Measurements from ENCODE around the gene C1orf87.
"Not testable (repeated sequence)": the region's sequence is repeated elsewhere in the genome, so short reads cannot be mapped to it uniquely, and the experiment has no call there.

C1orf87 gene

GRCh38 chr1:59971464-59971911 lies 102.1 kb downstream of the C1orf87 start:
- Histone ChIP-seq H3K36me3 (ENCODE audit: insufficient read depth, low read length) (no peaks in the 10 kb centered on the region), H3K9me3 (ENCODE audit: insufficient read depth, low read length, severe bottlenecking) (no peaks in the 10 kb centered on the region), H2AFZ (ENCODE audit: low read depth, low read length) (no peak overlapping the region), H3K9ac (ENCODE audit: low read depth, low read length) (no peak overlapping the region), H3K27ac (ENCODE audit: low read length) (no peak overlapping the region), H3K4me3 (ENCODE audit: low read depth in 1 of 2, low read length in 2 of 2) (no peak overlapping the region), H3K4me2 (ENCODE audit: insufficient read depth, low read length) (no peak overlapping the region), H3K79me2 (ENCODE audit: insufficient read depth, low read length) (no peaks in the 10 kb centered on the region), H4K20me1 (ENCODE audit: insufficient read depth, low read length) (no peaks in the 10 kb centered on the region), H3K27me3 (ENCODE audit: insufficient read depth, low read length, poor library complexity) (peaks cover 5% of the 10 kb centered on the region), H3K4me1 (ENCODE audit: insufficient read depth, low read length) (no peaks in the 10 kb centered on the region)
- DNase-seq (peak; percentile 40), ATAC-seq (ENCODE audit: insufficient read depth, low read depth) (peak; percentile 76)
- no peak for TF ChIP-seq EZH2 (IDR thresholded peaks at IDR 0.05; ENCODE audit: borderline replicate concordance, low read depth, low read length, severe bottlenecking)
- TF ChIP-seq CTCF (IDR thresholded peaks at IDR 0.05; ENCODE audit: borderline replicate concordance, extremely low read depth, low read length, poor library complexity, severe bottlenecking): peak; percentile 82

- not testable (repeated sequence) for H3K4me3 ChIP-seq (ENCODE audit: low read depth in 1 of 2, low read length in 2 of 2); H3K9ac ChIP-seq (ENCODE audit: low read depth, low read length); H3K9me3 ChIP-seq (ENCODE audit: insufficient read depth, low read length, severe bottlenecking); H3K36me3 ChIP-seq (ENCODE audit: insufficient read depth, low read length); H3K79me2 ChIP-seq (ENCODE audit: insufficient read depth, low read length); H3K27me3 ChIP-seq (ENCODE audit: insufficient read depth, low read length, poor library complexity); H3K4me1 ChIP-seq (ENCODE audit: insufficient read depth, low read length); H2AFZ ChIP-seq (ENCODE audit: low read depth, low read length); DNase-seq; H4K20me1 ChIP-seq (ENCODE audit: insufficient read depth, low read length); ATAC-seq (ENCODE audit: insufficient read depth, low read depth); H3K4me2 ChIP-seq (ENCODE audit: insufficient read depth, low read length); H3K27ac ChIP-seq (ENCODE audit: low read length)
Observed at GRCh38 chr1:59969542-59970175, 103.9 kb downstream of the C1orf87 start.

GRCh38 chr1:59968746-59969145 lies 104.8 kb downstream of the C1orf87 start:
- H3K36me3 ChIP-seq (ENCODE audit: insufficient read depth, low read length); H3K4me1 ChIP-seq (ENCODE audit: insufficient read depth, low read length); DNase-seq; H3K9me3 ChIP-seq (ENCODE audit: insufficient read depth, low read length, severe bottlenecking); H3K27ac ChIP-seq (ENCODE audit: low read length); H3K27me3 ChIP-seq (ENCODE audit: insufficient read depth, low read length, poor library complexity); H2AFZ ChIP-seq (ENCODE audit: low read depth, low read length); H3K4me2 ChIP-seq (ENCODE audit: insufficient read depth, low read length); H3K9ac ChIP-seq (ENCODE audit: low read depth, low read length); H3K79me2 ChIP-seq (ENCODE audit: insufficient read depth, low read length); ATAC-seq (ENCODE audit: insufficient read depth, low read depth); H4K20me1 ChIP-seq (ENCODE audit: insufficient read depth, low read length); H3K4me3 ChIP-seq (ENCODE audit: low read depth in 1 of 2, low read length in 2 of 2): not testable (repeated sequence)

GRCh38 chr1:59967780-59968179 lies 105.8 kb downstream of the C1orf87 start:
- ATAC-seq (ENCODE audit: insufficient read depth, low read depth) (no peak), DNase-seq (no peak)
- Histone ChIP-seq H3K27ac (ENCODE audit: low read length) (no peak overlapping the region), H3K9ac (ENCODE audit: low read depth, low read length) (no peak overlapping the region), H3K36me3 (ENCODE audit: insufficient read depth, low read length) (no peaks in the 10 kb centered on the region), H2AFZ (ENCODE audit: low read depth, low read length) (no peak overlapping the region), H3K79me2 (ENCODE audit: insufficient read depth, low read length) (no peaks in the 10 kb centered on the region), H3K9me3 (ENCODE audit: insufficient read depth, low read length, severe bottlenecking) (no peaks in the 10 kb centered on the region), H3K27me3 (ENCODE audit: insufficient read depth, low read length, poor library complexity) (no peaks in the 10 kb centered on the region), H3K4me1 (ENCODE audit: insufficient read depth, low read length) (no peaks in the 10 kb centered on the region), H3K4me2 (ENCODE audit: insufficient read depth, low read length) (no peak overlapping the region), H3K4me3 (ENCODE audit: low read depth in 1 of 2, low read length in 2 of 2) (no peak overlapping the region), H4K20me1 (ENCODE audit: insufficient read depth, low read length) (no peaks in the 10 kb centered on the region)
- no peak for TF ChIP-seq EZH2 (IDR thresholded peaks at IDR 0.05; ENCODE audit: borderline replicate concordance, low read depth, low read length, severe bottlenecking)
- no peak for TF ChIP-seq CTCF (IDR thresholded peaks at IDR 0.05; ENCODE audit: borderline replicate concordance, extremely low read depth, low read length, poor library complexity, severe bottlenecking)
